Activated T-helper 9 cell treated with anti-CD3 and anti-CD28 coated beads, Interleukin-2, amount 50 U/mL, for 16 hours (primary cell): ENCODE results near the gene HRK.

Experiments used
- DNase-seq: peaks from one replicate; pipeline ENCODE4 v3.0.0-alpha.2; 2020; ENCODE audit warnings: low read depth

The HRK gene

GRCh38 chr12:116898669-116899068 is 17.4 kb upstream of the HRK start:
- DNase-seq = no peak

GRCh38 chr12:116897476-116897875 is 16.2 kb upstream of the HRK start:
- no peak for DNase-seq

DNA sequence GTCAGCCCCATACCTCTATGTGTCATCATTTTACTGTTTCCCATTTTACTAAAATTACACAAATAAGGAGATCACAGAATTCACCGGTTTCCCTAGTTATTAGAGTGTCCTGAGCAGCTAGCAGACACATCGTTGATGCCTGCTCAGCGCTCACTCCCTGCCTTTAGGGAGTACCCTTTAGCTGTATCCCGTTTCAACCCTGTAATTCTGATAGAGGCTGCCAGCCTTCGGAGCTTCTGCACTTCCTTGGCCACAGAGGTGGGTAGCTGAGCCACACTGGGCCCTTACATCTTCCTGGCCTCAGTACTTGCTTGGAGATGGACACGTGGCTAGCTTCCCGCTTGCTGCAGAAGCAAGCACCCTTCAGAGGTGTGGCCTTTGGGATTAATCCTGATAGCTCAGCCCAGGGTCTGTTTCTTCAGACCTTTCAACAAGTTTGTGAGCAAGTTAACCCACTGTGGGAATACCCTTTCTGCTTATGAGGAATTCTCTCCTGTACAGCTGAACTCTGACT is 15.2 kb upstream of the HRK start:
- DNase-seq = no peak

GRCh38 chr12:116894913-116895312 is 13.7 kb upstream of the HRK start:
- no peak for DNase-seq

DNA sequence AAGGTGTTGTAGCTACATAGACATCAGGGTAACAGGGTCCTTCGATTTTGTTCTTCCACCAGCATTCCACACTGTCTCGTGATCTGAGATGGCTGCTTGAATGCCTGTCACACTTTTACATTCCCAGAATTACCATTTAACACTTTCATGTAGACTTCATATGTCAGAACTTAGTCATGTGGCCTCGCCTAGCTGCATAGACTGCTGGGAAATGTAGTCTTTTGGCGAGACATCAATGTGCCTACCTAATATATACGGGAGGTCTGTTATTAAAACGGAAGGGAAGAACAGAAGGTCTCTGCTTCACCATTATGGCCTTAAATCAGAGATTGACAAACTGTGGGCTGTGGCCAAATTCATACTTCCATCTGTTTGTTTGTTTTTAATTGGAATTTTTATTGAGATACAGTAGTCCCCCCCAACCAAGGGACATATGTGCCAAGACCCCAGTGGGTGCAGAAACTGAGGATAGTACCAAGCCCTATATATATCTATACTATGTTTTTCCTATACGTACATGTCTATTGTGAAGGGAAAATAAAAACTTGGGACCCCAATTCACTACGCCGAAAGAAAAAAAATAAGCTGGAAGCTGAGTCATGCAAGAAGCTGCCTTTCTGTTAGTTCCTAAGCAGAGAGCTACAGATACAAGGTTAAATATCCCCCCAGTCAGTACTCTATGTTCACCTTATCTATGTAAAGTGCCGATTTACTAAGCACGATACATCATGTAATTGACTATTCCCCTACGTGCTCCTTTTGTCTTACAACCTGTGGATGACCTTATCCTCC is 11.3 kb upstream of the HRK start:
- DNase-seq = no peak

DNA sequence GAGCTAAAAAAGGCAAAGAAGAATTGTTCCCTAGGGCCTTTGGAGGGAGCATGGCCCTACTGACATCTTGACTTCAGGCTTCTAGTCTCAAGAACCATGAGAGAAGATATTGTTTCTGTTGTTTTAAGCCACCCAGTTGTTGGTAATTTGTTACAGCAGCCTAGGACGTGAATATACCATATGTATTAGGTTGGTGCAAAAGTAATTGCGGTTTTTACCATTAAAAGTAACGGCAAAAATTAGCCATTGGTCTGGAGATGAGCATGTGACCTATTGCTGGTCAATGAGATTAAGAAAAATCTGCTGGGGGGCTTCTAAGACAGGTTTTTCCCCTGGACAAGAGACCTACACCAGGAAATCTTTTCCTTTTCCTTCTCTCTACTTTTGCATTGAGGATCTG is 9.8 kb upstream of the HRK start:
- no peak for DNase-seq

GRCh38 chr12:116890330-116890729 is 9.1 kb upstream of the HRK start:
- DNase-seq = no peak

- no peak for DNase-seq
Observed at GRCh38 chr12:116887897-116888296, 6.7 kb upstream of the HRK start.

GRCh38 chr12:116887244-116887643 is 6.0 kb upstream of the HRK start:
- DNase-seq = no peak

DNA sequence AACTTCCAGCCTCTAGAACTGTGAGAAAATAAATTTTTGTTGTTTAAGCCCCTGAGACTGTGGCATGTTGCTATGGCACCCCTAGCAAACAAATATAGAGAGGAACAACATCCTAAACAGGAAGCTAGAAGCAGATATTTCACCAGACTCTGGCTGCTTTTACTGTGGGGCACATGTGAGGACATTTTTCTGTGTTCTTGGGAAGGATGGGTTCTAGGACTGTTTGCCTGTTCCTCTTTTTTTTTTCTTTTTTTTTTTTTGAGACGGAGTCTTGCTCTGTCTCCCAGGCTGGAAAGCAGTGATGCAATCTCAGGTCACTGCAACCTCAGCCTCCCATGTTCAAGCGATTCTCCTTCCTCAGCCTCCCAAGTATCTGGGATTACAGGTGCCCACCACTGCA is 4.2 kb upstream of the HRK start:
- DNase-seq = no peak

- no peak for DNase-seq
Observed at GRCh38 chr12:116884871-116885270, 3.6 kb upstream of the HRK start.

DNA sequence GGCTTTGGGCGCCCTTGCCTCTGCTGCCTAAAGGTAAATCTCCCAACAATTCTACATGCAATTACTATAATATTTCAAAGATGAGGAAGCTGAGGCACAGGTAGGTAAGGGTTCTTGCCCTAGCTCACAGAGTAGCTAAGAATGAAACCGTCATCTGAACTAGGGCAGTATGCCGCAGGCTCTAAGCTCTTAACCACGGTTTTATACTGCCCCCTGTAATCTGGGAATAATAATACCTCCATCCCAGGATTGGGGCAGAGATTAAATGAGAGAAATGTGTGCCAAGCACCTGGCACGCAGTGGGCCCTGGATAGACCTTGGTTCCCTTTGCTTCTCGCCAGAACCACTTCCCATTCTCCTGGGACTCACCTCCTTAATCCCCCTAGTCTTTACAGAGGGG is 1.5 kb upstream of the HRK start:
- DNase-seq = no peak

- DNase-seq = no peak
Observed at GRCh38 chr12:116881877-116882507, 751 bp upstream of the HRK start.

GRCh38 chr12:116880817-116881324 is 370 bp downstream of the HRK start:
- DNase-seq = no peak

DNA sequence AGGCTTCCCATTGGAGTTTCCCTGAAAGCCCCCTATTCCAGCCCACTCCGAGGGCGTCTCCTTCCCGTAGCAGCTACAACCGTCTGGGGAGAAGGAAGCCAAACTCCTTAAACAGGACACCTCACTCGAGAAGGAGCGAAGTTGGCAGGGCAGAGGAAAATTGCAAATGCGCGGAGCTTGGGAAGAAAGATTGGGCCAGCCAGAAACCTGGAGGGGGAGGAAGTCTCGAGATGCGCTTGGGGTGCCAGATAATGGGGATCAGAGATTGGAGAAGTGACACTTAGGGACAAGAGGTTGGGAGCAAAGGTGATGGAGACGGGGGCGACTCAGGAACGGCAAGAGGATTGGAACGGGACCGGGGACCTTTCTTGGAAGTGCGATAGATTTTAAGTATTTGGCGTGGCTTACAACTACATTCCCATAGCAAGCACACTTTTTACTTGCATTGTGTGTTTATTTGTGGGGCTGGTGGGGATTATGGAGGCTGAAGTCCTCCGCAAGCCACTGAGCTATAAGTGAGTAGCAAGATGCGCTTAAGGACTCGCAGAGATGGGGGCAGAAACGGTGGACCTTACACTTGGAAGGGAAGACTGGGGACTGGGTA is 926 bp downstream of the HRK start:
- DNase-seq = no peak

DNA sequence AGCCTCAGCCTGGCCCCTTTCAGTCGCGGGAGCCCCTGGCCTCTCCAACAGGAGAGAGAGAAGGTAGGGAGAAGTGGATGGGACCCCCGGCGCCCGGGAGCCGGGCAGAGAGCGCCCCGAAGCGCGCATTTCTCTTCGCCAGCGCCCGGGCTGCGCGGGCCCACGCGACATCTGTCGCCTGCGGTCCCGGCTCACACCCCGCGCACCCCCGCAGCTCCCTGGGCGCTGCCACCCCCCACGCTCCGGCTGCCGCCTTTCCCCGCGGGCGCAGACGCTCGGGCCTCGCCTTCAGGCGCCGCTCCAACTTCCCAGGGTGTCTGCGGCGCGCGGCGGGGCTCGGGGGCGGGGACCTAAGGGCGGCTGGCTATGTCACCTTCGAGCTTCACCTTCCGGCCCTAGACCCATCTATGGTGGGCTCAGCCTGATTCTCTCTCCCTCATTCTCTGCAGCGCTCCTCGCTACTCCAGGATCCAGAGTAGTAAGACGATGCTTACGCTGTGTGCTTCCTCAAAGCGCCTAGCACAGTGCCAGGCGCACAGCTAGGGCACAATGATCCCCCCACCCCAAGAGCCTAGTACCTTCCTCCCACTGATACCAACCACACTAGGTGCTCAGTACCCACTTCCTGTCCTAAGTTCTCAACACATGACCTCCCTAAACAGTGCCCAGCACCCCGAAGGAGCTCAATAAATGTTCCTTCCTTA is 1.6 kb downstream of the HRK start:
- DNase-seq = no peak

GRCh38 chr12:116878567-116879508 is 2.4 kb downstream of the HRK start:
- DNase-seq = no peak

DNA sequence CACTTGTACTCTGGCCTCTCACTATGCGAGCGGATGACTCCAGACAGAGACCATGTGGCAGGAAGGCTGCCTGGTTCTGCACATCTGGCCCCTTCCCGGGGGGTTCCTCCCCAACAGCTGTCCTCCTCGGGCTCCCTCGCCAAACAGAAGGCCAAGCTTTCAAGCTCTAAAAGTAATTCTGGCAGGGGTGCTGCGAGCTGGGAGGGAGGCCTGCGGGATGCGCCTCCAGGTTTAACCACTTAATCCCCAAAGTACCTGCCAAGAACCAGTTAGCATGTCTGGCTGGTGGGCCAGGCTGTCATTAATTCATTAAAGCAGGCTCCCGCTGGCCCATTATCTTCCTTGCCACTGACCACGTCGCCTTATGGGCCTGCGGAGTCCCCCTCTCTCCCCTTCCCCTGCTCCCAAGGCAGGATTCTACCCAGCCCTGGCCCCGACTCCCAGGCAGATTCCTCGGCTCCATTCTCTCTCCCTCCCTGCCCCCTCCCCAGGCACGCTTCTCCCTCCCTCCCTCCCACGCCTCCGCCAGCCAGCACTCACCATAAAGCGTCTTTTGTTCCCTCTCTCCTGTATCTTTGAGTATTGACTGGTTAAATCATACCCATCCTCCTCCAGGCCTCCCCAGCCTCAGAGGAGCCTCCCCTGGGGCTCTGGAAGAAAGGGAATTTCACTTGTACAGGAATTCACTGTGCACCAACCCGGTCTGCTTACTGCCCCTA is 4.9 kb downstream of the HRK start:
- no peak for DNase-seq

- DNase-seq = no peak
Observed at GRCh38 chr12:116874324-116874995, 6.8 kb downstream of the HRK start.

DNA sequence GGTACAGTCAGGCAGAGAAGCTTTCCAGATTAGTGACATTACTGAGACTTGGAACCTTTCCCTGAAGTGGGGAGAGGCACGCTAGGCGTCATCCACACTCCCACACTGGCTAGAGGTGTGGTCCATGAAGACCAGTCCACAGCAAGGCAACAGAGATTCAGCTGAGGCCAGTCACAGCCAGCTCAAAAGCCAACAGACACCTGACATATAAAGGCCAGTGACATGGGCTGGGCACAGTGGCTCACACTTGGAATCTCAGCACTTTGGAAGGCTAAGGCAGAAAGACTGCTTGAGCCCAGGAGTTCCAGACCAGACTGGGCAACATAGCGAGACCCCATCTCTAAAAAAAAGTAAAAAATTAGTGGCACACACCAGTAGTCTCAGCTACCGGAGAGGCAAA is 10.9 kb downstream of the HRK start:
- DNase-seq = no peak
